Psoas muscle (tissue), 8 donors: ENCODE results near the gene GPR68. TPM values are rescaled to one million over a fixed set of nuclear protein-coding genes. Genes with fewer than 3 reads are reported as not detected.

Experiments
- ATAC-seq, 4 donors: fragments of 200-7000 bp; cut with Tn5 transposase; one replicate each; pipeline ENCODE4 v1.9.1; 2020; ENCODE audit warnings: moderate library complexity in 3 of 4, mild to moderate bottlenecking in 2 of 4
- DNase-seq, 2 donors: peaks; one replicate each; pipeline ENCODE4 v3.0.0-alpha.2; 2020
- H3K27ac ChIP-seq: fragments of 200-600 bp; one replicate; pipeline ENCODE4 v1.8.0; 2022
- H3K27me3 ChIP-seq, 3 donors: fragments of 200-600 bp in 1 of 3; one replicate each; pipeline versions ENCODE4 v1.6.1 to v1.8.0; 2013 to 2022; ENCODE audit warnings: low read length in 2 of 3, mild to moderate bottlenecking in 2 of 3, moderate library complexity in 1 of 3; ENCODE audit not compliant: insufficient read depth in 3 of 3
- H3K36me3 ChIP-seq, 2 donors: fragments of 200-600 bp in 1 of 2; one replicate each; pipeline versions ENCODE4 v1.6.1 to v1.8.0; 2013 to 2022; ENCODE audit warnings: low read depth in 1 of 2, mild to moderate bottlenecking in 1 of 2, moderate library complexity in 1 of 2; ENCODE audit not compliant: insufficient read depth in 1 of 2
- H3K4me1 ChIP-seq: fragments of 200-600 bp; one replicate; pipeline ENCODE4 v1.8.0; 2022
- H3K4me3 ChIP-seq: fragments of 200-600 bp; one replicate; pipeline ENCODE4 v1.8.0; 2022; ENCODE audit warnings: mild to moderate bottlenecking
- H3K9me3 ChIP-seq: fragments of 200-600 bp; one replicate; pipeline ENCODE4 v1.8.0; 2022
- CTCF ChIP-seq: fragments of 200-600 bp; IDR thresholded peaks from one replicate; pipeline ENCODE4 v1.8.0; 2022; ENCODE audit warnings: antibody characterized with exemption
- WGBS, 3 donors: extraction: QIAGEN DNeasy Blood & Tissue Kit; methylation state at CpG; one replicate each; pipeline versions ENCODE4 v1.1.6 to v1.1.7; 2013; 5-methylcytosine and 5-hydroxymethylcytosine counted together
- intact Hi-C, 2 donors: fragments of 100-400 bp; cut with DNase I; formaldehyde crosslinking; loops; one replicate each; pipeline versions ENCODE4 v1.11.0 to v1.14.2; 2022
- polyA plus RNA-seq, 3 donors: library from polyadenylated mRNA; stranded (reverse); fragments of 200-250 nt; gene quantifications; one replicate each; pipeline ENCODE4 v1.2.3, GENCODE V29; 2013
- total RNA-seq, 4 donors: library from RNA; stranded (reverse); fragmentation: NEBNext Ultra II Directional in 2 of 4; extraction: Animal tissue kit (Norgen Biotek cat#: 25700) in 2 of 4; gene quantifications; one replicate each; pipeline versions ENCODE4 v1.2.1 to v1.2.4, GENCODE V29; 2021 to 2023
- donor health status: healthy with polysubstance abuse.
- donor health status: DM: no; HTN: no; CAD: no; lungs with moderate emphysema.
- donor health status: Bipolar disorder and iron deficiency.
- donor health status: healthy.
- donor health status: DM: yes; HTN: yes; CAD: no.
- donor health status: DM: no; HTN: no; CAD: no.
- donor health status: DM: no; HTN: no; CAD: no.
- donor health status: DM: yes; HTN: yes; CAD: no.

GPR68 gene
- total and polyA plus RNA-seq, 7 donors: 0.03 to 0.27 (median 0.16) TPM; not detected in 1

DNA sequence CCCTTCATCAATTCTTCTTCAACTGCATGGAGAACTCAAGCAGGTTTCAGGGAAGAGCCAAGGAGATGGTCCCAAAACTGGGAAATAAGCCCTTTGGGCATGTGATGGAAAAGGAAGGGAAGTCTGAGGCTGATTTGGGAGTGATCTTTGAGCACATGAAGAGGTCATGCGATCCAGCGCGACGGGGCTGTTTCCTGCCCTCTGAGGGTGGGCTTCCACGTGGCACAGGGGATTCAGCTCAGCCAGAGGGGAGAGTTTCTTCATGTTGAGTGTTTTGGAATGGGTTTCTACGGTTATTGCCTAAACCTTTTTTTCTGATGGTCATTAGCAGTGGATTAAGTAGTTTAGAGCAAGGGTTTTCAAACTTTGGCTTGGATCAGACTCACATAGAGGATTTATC is 30.2 kb downstream of the GPR68 start:
- peaks cover 8% of the 10 kb centered on the region for H3K9me3 ChIP-seq
- no peak overlapping the region for H3K4me3 ChIP-seq
- 79 to 80% (median 80%) methylated on average over 6 of the region's 6 CpGs for WGBS, 3 donors
- ATAC-seq (no peak), DNase-seq (no peak)
- H3K4me1 ChIP-seq: no peaks in the 10 kb centered on the region
- H3K36me3 ChIP-seq: peaks cover 4 to 95% of the 10 kb centered on the region in 2 donors
- intact Hi-C loops: no loop called here
- no peak overlapping the region for H3K27ac ChIP-seq
- no peak for TF ChIP-seq CTCF
- H3K27me3 ChIP-seq: no peaks in the 10 kb centered on the region

DNA sequence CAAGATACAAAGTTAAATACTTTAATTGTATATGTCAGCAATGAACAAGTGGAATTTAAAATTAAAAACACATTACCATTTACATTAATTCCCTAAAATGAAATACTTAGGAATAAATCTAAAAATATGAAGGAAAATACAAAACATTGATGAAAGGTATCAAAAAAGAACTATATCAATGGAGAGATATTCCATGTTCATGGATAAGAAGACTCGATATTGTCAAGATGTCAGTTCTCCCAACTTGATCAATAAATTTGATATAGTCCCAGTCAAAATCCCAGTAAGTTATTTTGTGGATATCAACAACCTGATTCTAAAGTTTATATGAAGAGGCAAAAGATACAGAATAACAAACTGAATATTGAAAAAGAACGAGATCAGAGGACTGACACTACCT is 33.5 kb downstream of the GPR68 start:
- no peaks in the 10 kb centered on the region for H3K27me3 ChIP-seq
- DNase-seq (no peak), ATAC-seq (no peak)
- no peak overlapping the region for H3K4me3 ChIP-seq
- H3K9me3 ChIP-seq: peaks cover 8% of the 10 kb centered on the region
- H3K27ac ChIP-seq: no peak overlapping the region
- TF ChIP-seq CTCF: no peak
- WGBS, 3 donors: 97 to 99% (median 98%) methylated on average over 2 of the region's 2 CpGs
- no peaks in the 10 kb centered on the region for H3K4me1 ChIP-seq
- peaks cover 6 to 97% of the 10 kb centered on the region in 2 donors for H3K36me3 ChIP-seq
- intact Hi-C loops: no loop called here

DNA sequence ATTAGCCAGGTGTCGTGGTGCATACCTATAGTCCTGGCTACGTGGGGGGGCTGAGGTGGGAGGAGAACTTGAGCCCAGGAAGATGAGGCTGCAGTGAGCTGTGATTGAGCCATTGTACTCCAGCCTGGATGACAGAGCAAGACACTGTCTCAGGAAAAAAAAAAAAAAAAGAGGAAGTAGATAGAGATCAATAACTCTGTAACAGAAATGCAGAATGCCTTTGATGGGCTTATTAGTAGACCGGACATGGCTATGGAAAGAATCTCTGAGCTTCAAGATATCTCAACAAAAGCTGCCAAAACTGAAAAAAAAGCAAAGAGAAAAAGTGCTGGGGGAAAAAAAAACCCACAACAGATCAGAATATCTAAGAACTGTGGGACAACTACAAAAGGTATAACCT is 37.5 kb downstream of the GPR68 start:
- no peak overlapping the region for H3K27ac ChIP-seq
- no peaks in the 10 kb centered on the region for H3K27me3 ChIP-seq
- DNase-seq: no peak
- no peak for TF ChIP-seq CTCF
- intact Hi-C loops: no loop called here
- H3K9me3 ChIP-seq: peaks cover 8% of the 10 kb centered on the region
- peaks cover 9 to 100% of the 10 kb centered on the region in 2 donors for H3K36me3 ChIP-seq
- 84 to 95% (median 90%) methylated on average over 3 of the region's 3 CpGs for WGBS, 3 donors
- no peak for ATAC-seq
- no peak overlapping the region for H3K4me3 ChIP-seq
- H3K4me1 ChIP-seq: no peaks in the 10 kb centered on the region

- no peak for TF ChIP-seq CTCF
- DNase-seq: no peak
- intact Hi-C loops: no loop called here
- H3K27me3 ChIP-seq: no peaks in the 10 kb centered on the region
- no peak overlapping the region for H3K27ac ChIP-seq
- H3K36me3 ChIP-seq: peaks cover 9 to 100% of the 10 kb centered on the region in 2 donors
- 78 to 80% (median 80%) methylated on average over 7 of the region's 7 CpGs for WGBS, 3 donors
- H3K9me3 ChIP-seq: peaks cover 5% of the 10 kb centered on the region
- no peak overlapping the region for H3K4me3 ChIP-seq
- no peak for ATAC-seq
- H3K4me1 ChIP-seq: no peaks in the 10 kb centered on the region
Observed at GRCh38 chr14:91205459-91205858, 39.0 kb downstream of the GPR68 start.

GRCh38 chr14:91204657-91205056 is 39.8 kb downstream of the GPR68 start:
- H3K4me1 ChIP-seq: no peaks in the 10 kb centered on the region
- H3K27me3 ChIP-seq: no peaks in the 10 kb centered on the region
- WGBS, 3 donors: 95 to 97% (median 96%) methylated on average over 14 of the region's 14 CpGs
- no peak for ATAC-seq
- no peak for TF ChIP-seq CTCF
- intact Hi-C loops: no loop called here
- no peak overlapping the region for H3K4me3 ChIP-seq
- H3K36me3 ChIP-seq: peaks cover 5 to 100% of the 10 kb centered on the region in 2 donors
- DNase-seq: no peak
- H3K27ac ChIP-seq: no peak overlapping the region
- no peaks in the 10 kb centered on the region for H3K9me3 ChIP-seq
